HUES48 (cell line): ENCODE data around the gene MLC1.

Experiments
- H3K27ac ChIP-seq: one replicate; pipeline ENCODE4 v1.7.0; 2013; ENCODE audit warnings: low read depth, low read length, inconsistent platforms
- H3K27me3 ChIP-seq: 2 replicates; pipeline ENCODE4 v1.6.1; 2013; ENCODE audit warnings: mild to moderate bottlenecking, low read length; ENCODE audit not compliant: control insufficient read depth, insufficient read depth
- H3K36me3 ChIP-seq: 2 replicates; pipeline ENCODE4 v1.6.1; 2013; ENCODE audit warnings: low read length; ENCODE audit not compliant: control insufficient read depth, insufficient read depth
- H3K4me1 ChIP-seq: 2 replicates; pipeline ENCODE4 v1.6.1; 2013; ENCODE audit warnings: mild to moderate bottlenecking, low read length; ENCODE audit not compliant: control insufficient read depth, insufficient read depth
- H3K4me3 ChIP-seq: 2 replicates; pipeline ENCODE4 v1.5.1; 2013; ENCODE audit warnings: mild to moderate bottlenecking, low read depth, low read length
- H3K9ac ChIP-seq: 2 replicates; pipeline ENCODE4 v1.6.1; 2013; ENCODE audit warnings: mild to moderate bottlenecking, low read depth, low read length, moderate library complexity
- H3K9me3 ChIP-seq: 2 replicates; pipeline ENCODE4 v1.6.1; 2013; ENCODE audit warnings: low read length; ENCODE audit not compliant: control insufficient read depth, insufficient read depth

The MLC1 gene

DNA sequence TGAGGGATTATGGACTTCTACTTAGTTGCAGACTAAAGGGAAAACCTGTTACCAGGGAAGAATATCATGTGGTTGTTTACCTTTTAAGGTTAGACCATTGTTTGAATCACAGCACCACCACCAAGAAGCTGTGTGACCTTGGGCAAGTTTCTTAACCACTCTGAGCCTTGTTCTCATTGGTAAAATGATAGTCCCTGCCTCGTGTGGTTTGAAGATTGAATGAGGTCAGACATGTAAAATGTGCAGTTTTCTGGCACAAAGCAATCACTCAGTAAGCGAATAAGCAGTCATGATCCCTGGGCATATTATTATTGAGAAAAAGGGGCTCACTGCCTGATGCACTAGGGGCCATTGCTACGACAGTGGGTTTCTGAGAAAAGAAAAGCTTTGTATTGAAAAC is 32.9 kb upstream of the MLC1 start:
- H3K36me3 ChIP-seq = no peaks in the 10 kb centered on the region
- no peaks in the 10 kb centered on the region for H3K27me3 ChIP-seq
- H3K4me1 ChIP-seq = peaks cover 5% of the 10 kb centered on the region; the same call in 1 of the 2 replicates
- H3K9me3 ChIP-seq = no peaks in the 10 kb centered on the region
- H3K27ac ChIP-seq = no peak overlapping the region
- no peak overlapping the region for H3K4me3 ChIP-seq
- H3K9ac ChIP-seq = no peak overlapping the region

- Histone ChIP-seq H3K9ac (no peak overlapping the region), H3K27me3 (no peaks in the 10 kb centered on the region)
Measured at GRCh38 chr22:50117168-50117762, 32.0 kb upstream of the MLC1 start.

DNA sequence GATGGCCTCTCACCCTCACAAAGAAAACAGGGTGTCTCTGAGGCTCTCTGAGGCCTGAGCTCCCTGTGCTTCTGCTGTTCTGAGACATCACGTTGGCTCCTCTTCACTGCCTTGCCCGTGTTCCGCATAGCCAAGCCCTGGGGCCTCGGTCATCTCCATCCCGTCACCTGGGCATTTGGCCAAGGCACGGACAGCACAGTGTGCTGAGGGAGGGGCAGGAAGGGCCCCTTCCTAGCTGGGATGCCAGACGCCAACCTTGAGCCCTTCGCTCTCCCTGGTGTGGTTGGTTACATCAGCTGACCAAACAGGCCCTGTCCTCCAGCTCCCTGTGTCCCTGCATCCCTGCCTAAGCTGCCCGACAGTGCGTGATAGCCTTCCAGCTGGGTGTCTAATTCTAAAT is 30.5 kb upstream of the MLC1 start:
- Histone ChIP-seq H3K4me3 (no peak overlapping the region), H3K9ac (no peak overlapping the region), H3K27me3 (no peaks in the 10 kb centered on the region), H3K4me1 (peaks cover 5% of the 10 kb centered on the region; the same call in 1 of the 2 replicates), H3K9me3 (no peaks in the 10 kb centered on the region), H3K27ac (no peak overlapping the region), H3K36me3 (no peaks in the 10 kb centered on the region)

More at GRCh38 chr22:50117168-50117762, 32.0 kb upstream of the MLC1 start:
- H3K4me3 ChIP-seq = no peak overlapping the region
- no peaks in the 10 kb centered on the region for H3K9me3 ChIP-seq
- H3K36me3 ChIP-seq = no peaks in the 10 kb centered on the region
- no peak overlapping the region for H3K27ac ChIP-seq
- peaks cover 5% of the 10 kb centered on the region; the same call in 1 of the 2 replicates for H3K4me1 ChIP-seq

DNA sequence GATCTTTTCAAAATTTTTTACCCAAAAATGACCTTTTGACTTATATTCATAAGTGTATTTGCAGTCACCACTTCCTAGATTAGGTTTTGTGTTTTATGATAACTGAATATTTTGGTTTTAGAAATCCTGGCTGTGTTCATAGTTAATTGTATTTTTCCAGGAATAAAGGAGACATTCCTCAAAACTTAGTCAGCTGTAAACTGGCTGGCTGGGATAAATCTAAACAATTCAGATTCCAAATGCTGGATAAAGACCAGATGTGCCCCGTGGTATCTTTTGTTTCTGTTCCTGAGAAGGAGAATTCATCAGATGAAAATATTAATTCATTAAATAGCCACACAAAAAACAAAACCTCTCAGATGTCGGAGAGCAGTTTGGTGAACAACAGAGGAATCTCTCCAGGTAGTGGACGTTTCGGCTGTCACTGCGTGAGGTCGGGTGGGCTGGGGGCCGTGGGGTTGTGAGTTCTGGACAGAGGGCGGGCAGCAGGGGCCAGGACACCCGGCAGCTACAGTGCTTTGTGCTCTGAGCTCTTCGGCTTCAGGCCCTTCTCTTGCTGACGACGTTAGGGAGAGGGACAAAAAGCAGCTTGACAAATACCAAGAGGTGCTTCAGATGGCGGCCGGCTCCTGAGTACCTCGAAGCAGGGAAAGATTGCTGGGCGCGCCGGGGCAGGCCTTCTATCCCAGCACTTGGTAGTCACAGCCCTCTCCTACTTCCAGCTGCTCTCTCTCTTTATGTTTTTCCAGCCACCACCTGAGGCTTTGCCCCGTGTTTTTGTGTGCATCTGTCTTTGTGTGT is 29.2 kb upstream of the MLC1 start:
- Histone ChIP-seq H3K36me3 (no peaks in the 10 kb centered on the region), H3K9me3 (no peaks in the 10 kb centered on the region), H3K4me1 (peaks cover 5% of the 10 kb centered on the region; the same call in 1 of the 2 replicates), H3K9ac (no peak overlapping the region), H3K27me3 (no peaks in the 10 kb centered on the region), H3K4me3 (no peak overlapping the region), H3K27ac (no peak overlapping the region)

- no peak overlapping the region for H3K9ac ChIP-seq
- no peak overlapping the region for H3K4me3 ChIP-seq
- no peaks in the 10 kb centered on the region for H3K9me3 ChIP-seq
- no peak overlapping the region for H3K27ac ChIP-seq
- H3K4me1 ChIP-seq = no peaks in the 10 kb centered on the region
- H3K27me3 ChIP-seq = no peaks in the 10 kb centered on the region
- no peaks in the 10 kb centered on the region for H3K36me3 ChIP-seq
Measured at GRCh38 chr22:50112151-50113118, 27.2 kb upstream of the MLC1 start.

DNA sequence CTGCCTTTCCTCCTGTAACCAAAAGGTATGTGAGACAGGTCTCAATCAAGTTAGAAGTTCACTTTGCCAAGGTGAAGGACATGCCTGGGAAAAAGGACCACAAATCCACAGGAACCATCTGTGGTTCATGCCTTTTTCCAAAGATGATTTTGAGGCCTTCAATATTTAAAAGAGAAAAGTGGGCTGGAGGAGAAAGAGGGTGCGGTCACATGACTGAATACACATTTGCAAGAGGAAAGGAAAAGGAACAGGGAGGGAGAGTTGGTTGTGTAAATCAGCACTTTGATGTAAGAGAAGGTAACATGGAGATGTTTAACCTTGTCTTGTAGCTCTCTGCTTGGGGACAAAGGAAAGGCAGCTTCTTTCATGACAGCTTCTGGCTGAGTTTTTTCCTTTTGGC is 25.8 kb upstream of the MLC1 start:
- no peaks in the 10 kb centered on the region for H3K36me3 ChIP-seq
- no peak overlapping the region for H3K9ac ChIP-seq
- H3K27me3 ChIP-seq = no peaks in the 10 kb centered on the region
- H3K9me3 ChIP-seq = no peaks in the 10 kb centered on the region
- H3K4me3 ChIP-seq = no peak overlapping the region
- H3K4me1 ChIP-seq = no peaks in the 10 kb centered on the region
- H3K27ac ChIP-seq = no peak overlapping the region

DNA sequence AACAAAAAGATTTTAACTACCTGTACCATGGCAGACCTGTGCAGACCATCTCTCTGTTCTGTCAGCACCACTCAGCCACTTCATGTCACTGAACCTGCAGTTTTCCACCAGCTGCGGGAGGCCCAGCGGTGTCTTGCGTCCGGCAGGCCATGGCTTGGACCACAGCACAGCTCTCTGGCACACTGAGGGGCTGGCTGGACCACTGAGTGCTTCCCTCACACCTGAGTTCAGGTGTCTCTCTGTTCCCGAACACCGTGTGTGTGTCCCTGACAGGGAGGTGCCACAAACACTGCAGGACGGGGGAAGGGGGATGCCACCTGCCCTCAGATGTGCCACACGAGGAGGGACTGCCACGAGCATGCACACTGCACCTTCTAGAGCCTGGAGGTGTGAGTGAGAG is 22.3 kb upstream of the MLC1 start:
- H3K4me3 ChIP-seq = no peak overlapping the region
- H3K9ac ChIP-seq = no peak overlapping the region
- H3K27me3 ChIP-seq = no peaks in the 10 kb centered on the region
- no peaks in the 10 kb centered on the region for H3K36me3 ChIP-seq
- no peak overlapping the region for H3K27ac ChIP-seq
- H3K9me3 ChIP-seq = no peaks in the 10 kb centered on the region
- H3K4me1 ChIP-seq = no peaks in the 10 kb centered on the region

GRCh38 chr22:50105208-50106100 is 20.2 kb upstream of the MLC1 start:
- Histone ChIP-seq H3K27me3 (no peaks in the 10 kb centered on the region), H3K9me3 (no peaks in the 10 kb centered on the region), H3K27ac (no peak overlapping the region), H3K4me3 (no peak overlapping the region), H3K36me3 (no peaks in the 10 kb centered on the region), H3K9ac (no peak overlapping the region), H3K4me1 (no peaks in the 10 kb centered on the region)

DNA sequence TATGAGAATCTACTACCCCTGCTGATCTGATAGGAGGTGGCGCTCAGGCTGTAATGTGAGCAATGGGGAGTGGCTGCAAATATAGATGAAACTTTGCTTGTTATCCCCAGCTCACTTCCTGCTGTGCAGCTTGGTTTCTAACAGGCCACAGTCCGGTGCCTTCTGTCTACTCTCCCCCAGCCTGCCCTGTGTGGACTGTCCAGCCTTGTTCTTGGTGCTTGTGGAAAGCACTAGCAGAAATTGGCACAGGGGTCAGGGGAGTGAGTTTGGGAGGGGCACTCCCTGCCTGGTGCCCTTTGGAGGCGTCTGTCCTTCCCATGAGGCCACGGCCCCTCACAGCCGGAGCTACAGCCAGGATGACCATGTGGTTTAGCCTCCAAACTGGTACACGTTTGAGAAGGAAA is 18.9 kb upstream of the MLC1 start:
- Histone ChIP-seq H3K9ac (no peak overlapping the region), H3K27me3 (no peaks in the 10 kb centered on the region), H3K36me3 (no peaks in the 10 kb centered on the region), H3K9me3 (no peaks in the 10 kb centered on the region), H3K4me3 (no peak overlapping the region), H3K27ac (no peak overlapping the region), H3K4me1 (no peaks in the 10 kb centered on the region)

DNA sequence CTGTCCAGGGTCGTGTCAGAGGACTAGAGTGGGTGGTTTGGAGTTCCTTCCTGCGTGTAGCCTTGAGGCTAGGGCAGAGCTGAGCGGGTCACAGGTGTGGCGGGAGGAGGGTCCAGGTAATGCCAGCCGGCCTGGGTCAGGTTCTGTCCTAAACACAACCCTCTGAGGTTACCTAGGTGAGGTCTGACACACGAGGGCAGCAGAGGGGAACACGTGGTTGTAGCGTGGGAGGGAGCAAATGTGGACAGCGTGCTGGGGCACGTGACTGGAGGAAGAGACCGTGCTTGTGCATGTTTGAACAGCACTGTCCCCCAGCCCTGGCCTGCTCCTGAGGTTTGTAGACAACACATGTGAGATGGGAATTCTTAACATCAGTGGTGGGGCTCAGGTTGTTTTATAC is 17.7 kb upstream of the MLC1 start:
- Histone ChIP-seq H3K27me3 (no peaks in the 10 kb centered on the region), H3K9ac (no peak overlapping the region), H3K9me3 (no peaks in the 10 kb centered on the region), H3K4me3 (no peak overlapping the region), H3K27ac (no peak overlapping the region), H3K4me1 (no peaks in the 10 kb centered on the region), H3K36me3 (no peaks in the 10 kb centered on the region)
